ENCODE results near the gene SF3B3.
"Not testable (repeated sequence)": the region's sequence is repeated elsewhere in the genome, so short reads cannot be mapped to it uniquely, and the experiment has no call there.

SF3B3 gene

GRCh38 chr16:70529051-70529777 lies 5.6 kb downstream of the SF3B3 start:
- Histone ChIP-seq H2BK5ac (ENCODE audit: low read length) (no peak overlapping the region), H4K8ac (ENCODE audit: low read depth, low read length) (no peak overlapping the region), H2BK12ac (ENCODE audit: low read length) (no peak overlapping the region), H2BK120ac (ENCODE audit: low read depth, low read length) (no peak overlapping the region), H3K9ac (ENCODE audit: low read depth, low read length, poor library complexity) (no peak overlapping the region), H3K18ac (ENCODE audit: low read length) (no peak overlapping the region), H3K4ac (ENCODE audit: low read length) (no peak overlapping the region), H3K4me3 (ENCODE audit: low read length in 2 of 2) (no peak overlapping the region), H3K79me1 (ENCODE audit: low read depth, low read length) (peaks cover 3% of the 10 kb centered on the region), H3K36me3 (replicated peaks in 1 of 2; ENCODE audit: control insufficient read depth in 2 of 2, insufficient read depth in 2 of 2, low read length in 2 of 2) (peaks cover 36 to 93% of the 10 kb centered on the region in 2 donors), H3K14ac (ENCODE audit: low read length) (no peak overlapping the region), H3K9me3 (replicated peaks in 1 of 2; ENCODE audit: control insufficient read depth in 2 of 2, insufficient read depth in 1 of 2, low read depth in 1 of 2, low read length in 2 of 2) (peaks cover 0 to 2% of the 10 kb centered on the region in 2 donors), H2AK5ac (ENCODE audit: low read depth, low read length) (no peak overlapping the region), H3K27ac (replicated peaks; ENCODE audit: low read length) (no peak overlapping the region), H3K23ac (ENCODE audit: low read depth, low read length, poor library complexity) (no peak overlapping the region), H3K27me3 (ENCODE audit: control insufficient read depth in 3 of 3, insufficient read depth in 3 of 3, low read depth in 1 of 3, low read length in 3 of 3) (no peaks in the 10 kb centered on the region), H3K4me2 (ENCODE audit: insufficient read depth, low read length, poor library complexity, severe bottlenecking) (no peak overlapping the region), H3K4me1 (ENCODE audit: control insufficient read depth in 2 of 2, insufficient read depth in 1 of 2, low read depth in 1 of 2, low read length in 2 of 2) (peaks cover 9 to 10% of the 10 kb centered on the region in 2 donors), H2AFZ (ENCODE audit: low read length) (no peak overlapping the region), H4K91ac (ENCODE audit: low read depth, low read length, poor library complexity) (no peak overlapping the region), H2BK15ac (ENCODE audit: low read length) (no peak overlapping the region)
- WGBS, 2 donors (ENCODE audit: extremely low coverage in 2 of 2, insufficient read length in 2 of 2, insufficient replicate concordance in 1 of 2), result no CpG with 5 or more reads among the region's 8 CpGs
- no peak for DNase-seq (ENCODE audit: low spot score)

- H3K4ac ChIP-seq (ENCODE audit: low read length); H3K79me1 ChIP-seq (ENCODE audit: low read depth, low read length); H3K4me1 ChIP-seq (ENCODE audit: control insufficient read depth in 2 of 2, insufficient read depth in 1 of 2, low read depth in 1 of 2, low read length in 2 of 2); H3K23ac ChIP-seq (ENCODE audit: low read depth, low read length, poor library complexity); H2BK120ac ChIP-seq (ENCODE audit: low read depth, low read length); H2BK15ac ChIP-seq (ENCODE audit: low read length); H2BK12ac ChIP-seq (ENCODE audit: low read length); H3K27me3 ChIP-seq (ENCODE audit: control insufficient read depth in 3 of 3, insufficient read depth in 3 of 3, low read depth in 1 of 3, low read length in 3 of 3); DNase-seq (ENCODE audit: low spot score); H3K18ac ChIP-seq (ENCODE audit: low read length); H3K27ac ChIP-seq (replicated peaks; ENCODE audit: low read length); H3K9me3 ChIP-seq (replicated peaks in 1 of 2; ENCODE audit: control insufficient read depth in 2 of 2, insufficient read depth in 1 of 2, low read depth in 1 of 2, low read length in 2 of 2); H3K9ac ChIP-seq (ENCODE audit: low read depth, low read length, poor library complexity); H2BK5ac ChIP-seq (ENCODE audit: low read length); H3K14ac ChIP-seq (ENCODE audit: low read length); H3K4me2 ChIP-seq (ENCODE audit: insufficient read depth, low read length, poor library complexity, severe bottlenecking); H2AK5ac ChIP-seq (ENCODE audit: low read depth, low read length); H4K91ac ChIP-seq (ENCODE audit: low read depth, low read length, poor library complexity); H2AFZ ChIP-seq (ENCODE audit: low read length); H4K8ac ChIP-seq (ENCODE audit: low read depth, low read length); H3K4me3 ChIP-seq (ENCODE audit: low read length in 2 of 2): not testable (repeated sequence)
- H3K36me3 ChIP-seq (replicated peaks in 1 of 2; ENCODE audit: control insufficient read depth in 2 of 2, insufficient read depth in 2 of 2, low read length in 2 of 2), result peaks cover 41 to 98% of the 10 kb centered on the region in 2 donors
- no CpG with 5 or more reads among the region's 7 CpGs for WGBS, 2 donors (ENCODE audit: extremely low coverage in 2 of 2, insufficient read length in 2 of 2, insufficient replicate concordance in 1 of 2)
Observed at GRCh38 chr16:70529954-70530353, 6.3 kb downstream of the SF3B3 start.

- Histone ChIP-seq H3K27me3 (ENCODE audit: control insufficient read depth in 3 of 3, insufficient read depth in 3 of 3, low read depth in 1 of 3, low read length in 3 of 3) (no peaks in the 10 kb centered on the region), H2BK120ac (ENCODE audit: low read depth, low read length) (no peak overlapping the region), H4K8ac (ENCODE audit: low read depth, low read length) (no peak overlapping the region), H4K91ac (ENCODE audit: low read depth, low read length, poor library complexity) (no peak overlapping the region), H3K4me3 (ENCODE audit: low read length in 2 of 2) (no peak overlapping the region), H2AK5ac (ENCODE audit: low read depth, low read length) (no peak overlapping the region), H3K14ac (ENCODE audit: low read length) (no peak overlapping the region), H3K9me3 (replicated peaks in 1 of 2; ENCODE audit: control insufficient read depth in 2 of 2, insufficient read depth in 1 of 2, low read depth in 1 of 2, low read length in 2 of 2) (no peaks in the 10 kb centered on the region), H3K4me2 (ENCODE audit: insufficient read depth, low read length, poor library complexity, severe bottlenecking) (no peak overlapping the region), H3K23ac (ENCODE audit: low read depth, low read length, poor library complexity) (no peak overlapping the region), H3K36me3 (replicated peaks in 1 of 2; ENCODE audit: control insufficient read depth in 2 of 2, insufficient read depth in 2 of 2, low read length in 2 of 2) (peaks cover 43 to 100% of the 10 kb centered on the region in 2 donors), H3K4ac (ENCODE audit: low read length) (no peak overlapping the region), H3K18ac (ENCODE audit: low read length) (no peak overlapping the region), H3K9ac (ENCODE audit: low read depth, low read length, poor library complexity) (no peak overlapping the region), H2BK5ac (ENCODE audit: low read length) (no peak overlapping the region), H3K79me1 (ENCODE audit: low read depth, low read length) (peaks cover 4% of the 10 kb centered on the region), H2AFZ (ENCODE audit: low read length) (no peak overlapping the region), H3K4me1 (ENCODE audit: control insufficient read depth in 2 of 2, insufficient read depth in 1 of 2, low read depth in 1 of 2, low read length in 2 of 2) (no peaks in the 10 kb centered on the region), H3K27ac (replicated peaks; ENCODE audit: low read length) (no peak overlapping the region), H2BK15ac (ENCODE audit: low read length) (no peak overlapping the region), H2BK12ac (ENCODE audit: low read length) (no peak overlapping the region)
- no CpG with 5 or more reads among the region's 2 CpGs for WGBS, 2 donors (ENCODE audit: extremely low coverage in 2 of 2, insufficient read length in 2 of 2, insufficient replicate concordance in 1 of 2)
- DNase-seq (ENCODE audit: low spot score), result no peak
Observed at GRCh38 chr16:70534971-70535370, 11.4 kb downstream of the SF3B3 start.

- Histone ChIP-seq H4K91ac (ENCODE audit: low read depth, low read length, poor library complexity) (no peak overlapping the region), H3K4me2 (ENCODE audit: insufficient read depth, low read length, poor library complexity, severe bottlenecking) (no peak overlapping the region), H3K27ac (replicated peaks; ENCODE audit: low read length) (no peak overlapping the region), H2AK5ac (ENCODE audit: low read depth, low read length) (no peak overlapping the region), H2BK12ac (ENCODE audit: low read length) (no peak overlapping the region), H2BK15ac (ENCODE audit: low read length) (no peak overlapping the region), H3K9ac (ENCODE audit: low read depth, low read length, poor library complexity) (no peak overlapping the region), H3K14ac (ENCODE audit: low read length) (no peak overlapping the region), H3K18ac (ENCODE audit: low read length) (no peak overlapping the region), H2BK5ac (ENCODE audit: low read length) (no peak overlapping the region), H3K36me3 (replicated peaks in 1 of 2; ENCODE audit: control insufficient read depth in 2 of 2, insufficient read depth in 2 of 2, low read length in 2 of 2) (peaks cover 53 to 100% of the 10 kb centered on the region in 2 donors), H4K8ac (ENCODE audit: low read depth, low read length) (no peak overlapping the region), H3K23ac (ENCODE audit: low read depth, low read length, poor library complexity) (no peak overlapping the region), H3K4ac (ENCODE audit: low read length) (no peak overlapping the region), H2AFZ (ENCODE audit: low read length) (no peak overlapping the region), H2BK120ac (ENCODE audit: low read depth, low read length) (no peak overlapping the region), H3K9me3 (replicated peaks in 1 of 2; ENCODE audit: control insufficient read depth in 2 of 2, insufficient read depth in 1 of 2, low read depth in 1 of 2, low read length in 2 of 2) (no peaks in the 10 kb centered on the region), H3K27me3 (ENCODE audit: control insufficient read depth in 3 of 3, insufficient read depth in 3 of 3, low read depth in 1 of 3, low read length in 3 of 3) (no peaks in the 10 kb centered on the region), H3K4me1 (ENCODE audit: control insufficient read depth in 2 of 2, insufficient read depth in 1 of 2, low read depth in 1 of 2, low read length in 2 of 2) (no peaks in the 10 kb centered on the region), H3K4me3 (ENCODE audit: low read length in 2 of 2) (no peak overlapping the region), H3K79me1 (ENCODE audit: low read depth, low read length) (peaks cover 5% of the 10 kb centered on the region)
- WGBS, 2 donors (ENCODE audit: extremely low coverage in 2 of 2, insufficient read length in 2 of 2, insufficient replicate concordance in 1 of 2), result no CpG with 5 or more reads among the region's 3 CpGs
- no peak for DNase-seq (ENCODE audit: low spot score)
Observed at GRCh38 chr16:70540994-70541393, 17.4 kb downstream of the SF3B3 start.

Data from neuronal stem cell (in vitro differentiated cells).